Glutamatergic neuron (in vitro differentiated cells): Measurements from ENCODE around the gene SLC35F3. TPM values are rescaled to one million over a fixed set of nuclear protein-coding genes. Genes with fewer than 3 reads are reported as not detected.

Experiments used
- DNase-seq: peaks from one replicate; pipeline ENCODE4 v3.0.0; 2022
- H3K27ac Mint-ChIP-seq: one replicate; pipeline ENCODE4 v1.8.0; 2020; ENCODE audit warnings: mild to moderate bottlenecking, mixed read lengths, inconsistent platforms; ENCODE audit not compliant: unreplicated experiment
- H3K27me3 Mint-ChIP-seq: one replicate; pipeline ENCODE4 v1.8.0; 2020; ENCODE audit warnings: mild to moderate bottlenecking, moderate library complexity, mixed read lengths, inconsistent platforms; ENCODE audit not compliant: unreplicated experiment
- H3K36me3 Mint-ChIP-seq: one replicate; pipeline ENCODE4 v1.8.0; 2020; ENCODE audit warnings: mild to moderate bottlenecking, mixed read lengths, inconsistent platforms; ENCODE audit not compliant: unreplicated experiment
- H3K4me1 Mint-ChIP-seq: one replicate; pipeline ENCODE4 v1.8.0; 2020; ENCODE audit warnings: mild to moderate bottlenecking, low read depth, mixed read lengths, inconsistent platforms; ENCODE audit not compliant: unreplicated experiment
- H3K4me3 Mint-ChIP-seq: one replicate; pipeline ENCODE4 v1.8.0; 2020; ENCODE audit warnings: mild to moderate bottlenecking, mixed read lengths, inconsistent platforms; ENCODE audit not compliant: unreplicated experiment
- H3K9me3 Mint-ChIP-seq: one replicate; pipeline ENCODE4 v1.8.0; 2020; ENCODE audit warnings: mild to moderate bottlenecking, moderate library complexity, mixed read lengths, inconsistent platforms; ENCODE audit not compliant: unreplicated experiment
- CTCF ChIP-seq: fragments of 200-600 bp; sonication (generic); IDR thresholded peaks from one replicate; pipeline ENCODE4 v1.5.0; 2021; ENCODE audit not compliant: partially characterized antibody, unreplicated experiment
- total RNA-seq: library from RNA; stranded (reverse); fragmentation: NEBNext Ultra II Directional; extraction: Animal tissue kit (Norgen Biotek cat#: 25700); gene quantifications from one replicate; pipeline ENCODE4 v1.2.1, GENCODE V29; 2021; ENCODE audit not compliant: unreplicated experiment

Gene SLC35F3
- total RNA-seq, 1 donor from 2014 or later, result 0.98 TPM

- Mint-ChIP-seq H3K9me3 (peaks cover 12% of the 10 kb centered on the region), H3K4me3 (peak overlapping the region; percentile 84), H3K27me3 (peaks cover 13% of the 10 kb centered on the region)
Observed at GRCh38 chr1:234214129-234214910, 309.8 kb downstream of the SLC35F3 start.

GRCh38 chr1:234214911-234215892, 310.7 kb downstream of the SLC35F3 start:
- no peak for TF ChIP-seq CTCF
- peaks cover 10% of the 10 kb centered on the region for H3K9me3 Mint-ChIP-seq
- H3K4me1 Mint-ChIP-seq, result no peaks in the 10 kb centered on the region
- peaks cover 9% of the 10 kb centered on the region for H3K36me3 Mint-ChIP-seq
- H3K27me3 Mint-ChIP-seq, result peaks cover 13% of the 10 kb centered on the region
- DNase-seq, result no peak
- H3K27ac Mint-ChIP-seq, result no peak overlapping the region
- peak overlapping the region; percentile 52 for H3K4me3 Mint-ChIP-seq

More at GRCh38 chr1:234214129-234214910, 309.8 kb downstream of the SLC35F3 start:
- peak; percentile 66 for DNase-seq
- TF ChIP-seq CTCF, result no peak
- peaks cover 18% of the 10 kb centered on the region for H3K36me3 Mint-ChIP-seq
- no peaks in the 10 kb centered on the region for H3K4me1 Mint-ChIP-seq
- no peak overlapping the region for H3K27ac Mint-ChIP-seq

GRCh38 chr1:234216116-234216703, 311.7 kb downstream of the SLC35F3 start:
- H3K4me1 Mint-ChIP-seq, result no peaks in the 10 kb centered on the region
- H3K36me3 Mint-ChIP-seq, result peaks cover 5% of the 10 kb centered on the region
- TF ChIP-seq CTCF, result no peak
- peaks cover 6% of the 10 kb centered on the region for H3K9me3 Mint-ChIP-seq
- H3K4me3 Mint-ChIP-seq, result peak overlapping the region; percentile 15
- peaks cover 11% of the 10 kb centered on the region for H3K27me3 Mint-ChIP-seq
- no peak for DNase-seq
- H3K27ac Mint-ChIP-seq, result no peak overlapping the region

- H3K4me1 Mint-ChIP-seq, result no peaks in the 10 kb centered on the region
- peaks cover 5% of the 10 kb centered on the region for H3K36me3 Mint-ChIP-seq
- H3K4me3 Mint-ChIP-seq, result no peak overlapping the region
- peaks cover 6% of the 10 kb centered on the region for H3K9me3 Mint-ChIP-seq
- no peak overlapping the region for H3K27ac Mint-ChIP-seq
- peaks cover 11% of the 10 kb centered on the region for H3K27me3 Mint-ChIP-seq
- no peak for TF ChIP-seq CTCF
- no peak for DNase-seq
Observed at GRCh38 chr1:234217316-234217840, 312.9 kb downstream of the SLC35F3 start.
